ENCODE data around the gene SLX4IP.

SLX4IP gene

DNA sequence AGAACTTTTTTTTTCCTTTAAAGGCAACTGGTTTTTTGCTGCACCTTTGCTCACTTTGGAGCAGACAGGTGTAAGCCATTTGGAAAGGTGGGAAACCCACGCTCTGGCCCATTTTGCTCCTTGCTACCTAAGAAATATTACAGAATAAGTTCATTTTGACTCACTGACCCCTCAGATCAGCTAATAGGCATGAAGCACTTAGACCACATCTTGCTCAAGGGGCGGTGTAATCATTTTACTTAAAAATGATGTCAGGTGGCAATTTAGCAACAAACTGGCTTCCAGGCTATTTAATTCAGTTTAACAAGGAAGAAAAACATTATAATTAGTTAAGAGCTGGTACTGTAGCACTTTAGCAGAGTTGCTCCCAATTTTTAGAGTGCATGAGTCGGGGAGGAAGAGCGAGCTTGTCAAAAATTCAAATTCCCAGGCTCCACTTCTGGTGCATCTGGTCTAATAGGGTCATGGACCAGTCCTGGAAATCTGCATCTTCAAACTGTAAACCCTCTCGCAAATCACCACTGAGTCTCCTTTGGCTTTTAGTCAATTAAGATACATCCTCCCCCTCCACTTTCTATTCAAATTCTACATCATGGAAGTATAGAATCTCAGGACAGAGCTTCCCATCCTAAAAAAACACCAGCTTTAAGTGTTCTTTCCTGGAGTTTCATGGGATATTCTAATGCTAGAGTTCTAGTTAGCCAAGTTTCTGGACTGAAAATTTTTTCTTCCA, 200.5 kb downstream of the SLX4IP start:
- DNase-seq (ENCODE audit: low read depth): no peak

DNA sequence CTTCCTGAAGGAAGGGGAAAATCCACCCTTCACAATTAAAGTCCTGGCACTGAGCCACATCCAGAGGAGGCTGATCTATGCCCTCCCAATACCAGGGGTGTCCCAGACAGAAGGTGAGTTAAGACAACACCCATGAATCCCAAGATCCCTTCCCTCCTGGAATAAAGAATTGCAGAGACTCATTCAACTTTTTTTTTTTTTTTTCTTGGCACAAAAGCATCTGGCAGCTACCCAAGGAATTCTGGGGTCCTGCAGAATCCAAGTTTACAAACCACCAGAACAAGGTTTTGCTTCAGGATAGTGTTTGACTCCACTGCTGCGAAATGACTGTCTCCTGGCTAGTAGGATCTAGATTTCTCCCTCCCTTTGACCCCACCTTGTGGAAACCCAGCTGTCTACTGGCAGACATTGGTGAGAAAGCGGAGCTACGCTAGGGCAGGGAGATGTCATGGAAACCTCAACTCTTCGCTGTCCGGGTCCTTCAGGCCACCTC, 201.3 kb downstream of the SLX4IP start:
- DNase-seq (ENCODE audit: low read depth): no peak

DNA sequence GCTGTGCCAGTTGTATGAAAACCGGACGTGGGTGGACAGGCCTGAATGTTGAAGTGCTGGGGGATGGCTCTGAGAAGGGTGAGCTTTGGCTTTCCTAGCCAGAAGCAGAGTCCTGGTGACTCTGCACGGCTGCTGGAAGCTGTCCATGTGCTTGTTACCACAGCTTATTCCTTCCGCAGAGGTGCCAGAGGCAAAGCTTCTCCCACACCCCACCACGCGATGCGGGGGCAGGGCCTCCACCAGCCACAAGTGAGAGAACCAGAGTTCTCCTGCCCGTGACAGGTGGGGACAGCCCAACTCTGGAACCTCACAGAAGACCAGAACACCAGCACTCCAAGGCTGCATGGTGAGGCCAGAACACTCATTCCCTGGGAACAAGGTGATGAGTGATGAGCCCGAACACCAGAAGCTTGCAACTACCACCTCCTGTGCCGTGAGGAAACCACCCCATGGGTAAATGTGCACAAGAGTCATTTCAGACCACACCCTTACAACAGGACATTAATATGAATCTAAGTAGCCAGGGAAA, 202.0 kb downstream of the SLX4IP start:
- DNase-seq (ENCODE audit: low read depth): no peak

DNA sequence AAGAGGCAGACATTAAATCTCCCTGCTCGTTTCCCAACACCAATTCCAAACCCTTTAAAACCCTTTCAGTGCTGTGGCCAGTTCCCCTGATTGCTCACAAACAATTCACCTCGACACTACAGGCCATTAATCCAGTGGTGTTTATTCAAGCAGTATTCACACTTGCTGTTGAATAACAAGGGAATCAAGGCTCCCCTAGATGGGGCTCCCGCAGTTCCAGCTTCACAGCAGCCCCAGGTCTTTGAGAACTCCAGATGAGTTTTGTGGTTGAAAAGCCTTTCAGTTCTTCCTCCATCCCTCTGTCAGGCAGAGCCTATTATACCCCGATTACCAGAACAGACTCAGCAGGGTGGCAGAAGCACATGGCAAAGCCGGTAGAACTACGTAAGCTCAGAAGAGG, 202.5 kb downstream of the SLX4IP start:
- no peak for DNase-seq (ENCODE audit: low read depth)

DNA sequence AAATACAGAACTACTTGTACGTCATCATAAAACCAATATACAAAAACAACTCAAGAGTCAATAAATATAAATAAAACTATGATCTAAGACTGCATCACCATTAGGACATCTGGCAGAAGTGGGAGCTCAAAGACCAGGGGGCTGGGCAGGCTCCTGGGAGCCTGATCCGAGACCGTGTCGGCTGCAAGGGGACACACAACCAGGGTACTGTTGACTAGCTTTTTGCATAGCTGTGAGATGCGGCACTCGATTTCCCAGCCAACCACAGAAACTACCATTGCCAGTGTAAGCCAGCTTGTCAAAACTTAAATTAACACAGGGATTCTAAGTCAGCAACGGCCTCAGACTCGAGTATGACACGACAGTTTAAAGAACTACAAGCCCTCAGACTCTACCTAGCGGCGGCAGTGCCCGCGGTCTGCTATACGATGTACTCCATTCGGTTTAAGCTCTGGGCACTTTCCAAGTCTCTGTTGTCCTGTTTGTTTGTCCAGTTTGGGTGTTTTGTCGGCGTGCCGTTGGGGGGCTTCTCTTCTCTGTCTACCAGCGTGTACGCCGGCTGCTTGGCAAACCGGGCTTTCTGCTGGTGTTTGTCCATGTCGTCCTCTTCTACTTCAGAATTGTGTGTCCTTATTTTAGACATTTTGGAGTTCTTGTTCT, 204.1 kb downstream of the SLX4IP start:
- no peak for DNase-seq (ENCODE audit: low read depth)

DNA sequence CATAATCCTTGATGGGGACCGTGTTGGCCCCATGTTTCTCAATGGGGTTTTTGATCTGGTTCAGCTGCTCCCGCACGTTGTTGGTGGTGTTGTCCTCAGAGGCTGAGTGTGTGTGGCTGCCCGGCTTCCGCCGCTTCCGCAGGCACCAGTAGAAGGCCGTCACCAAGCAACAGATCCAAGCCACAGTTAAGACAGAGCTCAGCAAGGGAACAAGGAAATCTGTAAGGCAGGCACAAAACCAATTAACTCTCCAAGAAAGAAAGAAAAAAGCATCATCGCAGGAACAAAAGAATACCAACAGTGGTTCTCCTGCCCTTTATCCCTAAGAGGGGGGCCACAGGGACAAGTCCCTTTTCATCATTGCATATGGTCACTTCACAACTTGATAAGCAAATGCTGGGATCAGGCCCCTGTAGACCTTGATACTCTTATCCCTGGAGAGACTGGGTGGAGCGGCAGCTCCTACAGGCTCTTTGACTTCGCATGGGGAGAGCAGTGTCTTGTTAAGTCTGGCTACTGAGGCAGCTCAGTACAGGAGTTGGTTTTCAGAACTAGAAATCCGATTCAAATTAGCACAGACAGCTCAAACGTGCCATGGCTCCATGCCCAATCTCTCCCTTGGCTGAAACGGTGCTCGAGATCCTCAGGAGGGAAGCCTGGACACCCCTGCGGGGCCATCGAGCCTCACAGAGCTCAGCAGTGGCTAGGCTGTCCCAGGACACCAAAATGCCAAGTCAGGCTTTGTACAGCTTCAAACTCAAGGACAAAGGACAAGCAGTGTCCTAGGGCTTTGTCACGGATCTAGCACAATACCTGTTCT, 204.8 kb downstream of the SLX4IP start:
- DNase-seq (ENCODE audit: low read depth): no peak

DNA sequence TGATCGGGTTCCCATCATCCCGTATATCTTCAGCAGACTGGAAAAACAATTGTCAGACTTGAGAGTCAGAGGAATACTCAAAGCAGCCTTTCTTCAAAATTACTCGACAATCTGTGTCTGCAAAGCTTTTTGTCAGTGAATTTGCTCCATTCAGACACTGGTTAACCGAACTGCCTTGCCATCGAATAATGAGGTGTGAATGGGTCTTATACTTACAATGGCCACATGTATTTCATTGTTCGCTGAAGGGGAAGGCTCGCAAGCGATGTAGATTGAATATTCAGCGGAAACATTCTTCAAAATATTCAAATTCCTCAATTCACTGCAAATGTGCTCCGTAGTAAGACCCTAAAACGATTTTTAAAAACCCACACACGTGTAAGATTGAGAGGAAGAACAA, 205.8 kb downstream of the SLX4IP start:
- DNase-seq (ENCODE audit: low read depth): no peak

DNA sequence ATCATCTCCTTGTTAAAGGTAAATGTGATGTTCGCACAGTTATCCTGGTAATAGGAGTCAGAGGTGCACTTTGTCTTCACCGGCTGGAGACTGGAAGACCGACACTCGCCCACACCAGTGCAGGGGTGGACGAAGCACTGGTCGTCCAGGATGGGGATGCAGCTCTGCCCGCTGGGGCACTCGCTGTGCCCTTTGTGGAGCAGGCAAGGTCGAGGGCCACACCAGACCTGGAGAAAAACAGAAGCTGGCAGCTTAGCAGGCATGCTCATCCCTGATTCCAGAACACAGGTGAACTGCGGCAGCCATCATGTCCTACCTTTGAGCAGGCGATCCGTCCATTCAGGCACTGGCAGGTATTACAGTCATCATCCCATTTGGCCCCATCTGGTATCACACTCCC, 206.4 kb downstream of the SLX4IP start:
- no peak for DNase-seq (ENCODE audit: low read depth)

DNA sequence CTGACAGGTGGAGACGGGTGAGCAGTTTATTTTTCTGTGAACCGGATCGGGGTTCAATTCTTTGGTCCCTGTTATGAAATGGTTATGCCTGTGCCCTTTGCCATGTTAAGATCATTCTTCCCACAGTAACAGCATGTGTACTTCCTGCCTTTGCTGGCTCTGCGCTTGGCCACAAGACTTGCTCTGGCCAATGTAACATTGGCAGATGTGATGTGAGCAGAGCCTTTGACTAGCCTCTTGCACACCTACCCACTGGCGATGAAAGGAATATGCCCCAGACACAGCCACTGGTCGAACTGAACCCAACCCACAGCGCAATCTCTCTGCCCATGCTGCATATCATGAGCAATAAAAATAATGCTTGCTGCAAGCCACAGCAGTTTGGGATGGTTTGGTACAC, 206.8 kb downstream of the SLX4IP start:
- DNase-seq (ENCODE audit: low read depth): no peak

DNA sequence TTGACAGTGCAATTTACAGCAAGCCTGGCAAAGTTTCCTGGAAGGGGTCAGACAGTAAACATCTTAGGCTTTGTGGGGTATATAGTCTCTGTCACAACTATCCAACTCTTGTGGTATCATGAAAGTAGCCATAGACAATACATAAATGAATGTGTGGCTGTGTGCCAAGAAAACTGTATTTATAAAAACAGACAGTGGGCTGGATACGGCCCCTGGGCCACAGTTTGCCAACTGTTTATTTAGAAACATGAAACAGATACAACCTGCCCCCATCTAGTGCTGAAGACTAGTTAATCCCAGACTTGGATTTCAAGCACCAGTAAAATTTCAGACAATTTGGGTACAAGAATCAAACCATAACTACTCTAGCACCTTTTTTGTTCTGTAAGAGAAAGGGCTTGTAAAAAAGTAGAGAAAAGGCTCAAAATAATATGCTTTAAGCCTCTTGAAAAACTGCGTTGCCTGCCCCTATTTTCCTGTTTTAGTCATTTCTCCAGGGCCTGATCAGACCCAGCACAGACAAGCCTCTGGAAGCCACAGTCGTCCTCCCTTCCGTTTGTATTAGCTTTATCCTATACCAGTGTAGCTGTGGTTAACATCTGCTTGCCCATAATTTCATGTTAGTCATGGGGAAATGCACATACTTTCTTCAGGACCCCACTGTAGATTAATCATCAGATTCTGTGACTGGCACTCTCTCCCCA, 207.9 kb downstream of the SLX4IP start:
- no peak for DNase-seq (ENCODE audit: low read depth)

DNA sequence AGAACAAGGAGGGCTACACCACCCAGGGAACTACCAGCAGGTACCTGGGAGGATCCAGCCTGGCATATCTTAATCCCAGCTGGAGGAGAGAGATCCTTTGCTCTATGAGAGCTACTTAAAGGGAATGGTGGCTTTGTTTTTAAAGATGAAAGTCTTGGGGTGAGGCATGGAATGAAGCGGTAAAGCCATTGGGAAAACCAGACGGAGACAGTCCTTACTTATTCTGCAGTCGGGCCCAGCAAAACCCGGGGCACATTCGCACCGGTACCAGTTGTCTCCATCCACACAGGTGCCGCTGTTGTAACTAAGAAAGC, 208.4 kb downstream of the SLX4IP start:
- no peak for DNase-seq (ENCODE audit: low read depth)

DNA sequence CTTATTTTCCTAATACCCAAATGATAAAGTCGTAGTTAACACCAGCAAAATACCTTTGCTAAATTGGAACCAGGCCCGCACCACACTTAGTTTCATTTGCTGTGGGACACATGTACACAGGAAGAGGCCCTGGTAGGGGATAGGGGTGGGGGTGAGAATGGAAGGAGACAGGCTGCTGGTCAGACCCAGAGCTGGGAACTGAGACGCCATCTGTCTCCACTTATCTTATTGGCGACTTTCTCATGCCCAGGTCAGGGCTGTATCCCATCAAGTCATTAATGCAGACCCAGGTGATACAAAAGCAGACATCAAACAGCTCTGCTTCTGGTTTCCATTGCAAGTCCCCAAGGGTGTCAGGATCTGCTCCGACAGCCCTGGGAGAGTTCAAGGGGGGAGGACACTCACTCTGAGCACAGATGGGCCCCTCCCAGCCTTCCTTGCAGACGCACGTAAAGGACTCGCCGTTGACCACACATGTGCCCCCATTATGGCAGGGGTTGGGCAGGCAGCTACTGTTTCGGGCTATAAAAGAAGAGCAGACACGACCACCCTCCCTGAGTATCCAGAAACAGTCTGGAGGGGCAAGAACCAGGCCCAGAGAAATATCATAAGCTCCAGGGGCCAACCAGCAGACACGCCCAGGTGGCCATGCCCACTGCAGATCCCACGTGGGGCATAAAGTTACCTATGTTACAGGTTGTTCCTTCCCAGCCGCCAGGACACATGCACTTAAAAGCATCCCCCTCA, 209.5 kb downstream of the SLX4IP start:
- no peak for DNase-seq (ENCODE audit: low read depth)

DNA sequence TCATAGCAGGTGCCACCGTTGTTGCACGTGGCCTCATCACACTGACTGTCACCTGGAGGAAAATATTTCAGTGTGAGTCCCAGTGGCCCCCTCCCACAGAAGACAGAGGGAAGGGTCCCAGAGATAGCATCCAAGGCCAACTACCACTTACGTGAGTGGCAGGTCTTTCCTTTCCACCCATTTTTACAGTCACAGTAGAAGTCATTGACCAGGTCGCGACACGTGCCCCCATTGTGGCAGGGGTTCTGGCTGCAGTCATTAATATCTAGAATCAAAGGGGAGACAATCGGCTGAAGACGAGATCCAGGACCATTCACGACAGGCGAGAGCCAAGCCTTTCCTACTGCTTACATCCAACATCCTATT, 210.1 kb downstream of the SLX4IP start:
- DNase-seq (ENCODE audit: low read depth): no peak

DNA sequence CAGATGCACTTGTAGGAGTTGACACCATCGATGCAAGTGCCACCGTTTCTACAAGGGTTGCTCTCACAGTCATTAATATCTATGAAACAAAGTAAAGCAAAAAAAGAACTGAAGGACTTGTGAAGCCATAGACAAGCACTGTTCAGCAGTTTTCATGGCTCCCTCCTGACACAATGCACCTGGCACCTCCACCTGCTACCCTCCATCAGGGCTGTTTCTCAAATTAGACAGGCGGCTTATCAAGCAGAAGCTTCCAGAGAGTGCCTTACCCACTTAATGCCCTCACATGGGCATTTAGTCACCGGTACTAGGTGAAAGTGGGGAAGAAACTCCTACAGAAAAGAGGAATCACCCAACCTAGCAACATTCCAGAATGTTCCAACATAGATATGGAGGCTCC, 210.9 kb downstream of the SLX4IP start:
- no peak for DNase-seq (ENCODE audit: low read depth)

DNA sequence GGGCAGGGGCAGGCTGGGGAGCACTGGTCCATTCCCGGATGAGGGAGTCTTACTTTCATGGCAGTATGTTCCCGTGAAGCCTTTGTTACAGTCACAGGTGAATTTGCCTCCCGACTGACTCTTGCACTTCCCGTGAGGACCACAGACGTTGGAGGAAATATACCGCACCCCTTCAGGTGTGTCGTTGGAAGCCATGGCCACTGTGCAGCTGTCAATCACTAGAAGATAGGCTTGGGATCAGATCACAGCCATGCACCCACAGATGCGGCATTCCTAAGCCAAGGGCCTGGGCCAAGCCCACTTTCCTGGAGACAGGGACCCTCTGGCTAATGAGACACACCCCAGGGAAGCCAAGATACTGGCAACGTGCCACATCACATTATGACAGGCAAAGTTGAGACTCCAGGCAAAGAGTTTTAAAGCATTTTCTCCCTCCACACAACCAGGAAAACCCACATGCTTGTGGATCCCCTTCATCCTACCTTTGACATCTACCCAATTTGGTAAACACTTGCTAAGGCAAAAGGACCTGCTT, 211.8 kb downstream of the SLX4IP start:
- DNase-seq (ENCODE audit: low read depth): no peak

DNA sequence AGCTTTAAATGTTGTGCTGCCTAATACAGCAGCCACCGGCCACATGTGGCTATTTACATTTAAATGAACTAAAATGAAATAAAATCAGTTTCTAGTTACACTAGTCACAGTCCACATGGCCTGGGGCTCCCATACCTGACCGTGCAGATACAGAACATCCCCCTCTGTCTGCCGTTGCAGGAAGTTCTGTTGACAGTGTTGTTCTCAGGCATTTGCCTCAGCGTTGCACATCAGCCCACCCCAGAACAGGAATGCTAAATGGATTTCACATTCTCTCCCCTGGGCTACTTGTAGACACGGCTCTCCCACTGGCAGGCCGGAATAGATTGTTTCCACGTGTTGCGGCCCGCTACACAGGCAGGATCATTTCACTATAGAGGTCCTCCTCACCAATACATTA, 212.4 kb downstream of the SLX4IP start:
- no peak for DNase-seq (ENCODE audit: low read depth)

DNA sequence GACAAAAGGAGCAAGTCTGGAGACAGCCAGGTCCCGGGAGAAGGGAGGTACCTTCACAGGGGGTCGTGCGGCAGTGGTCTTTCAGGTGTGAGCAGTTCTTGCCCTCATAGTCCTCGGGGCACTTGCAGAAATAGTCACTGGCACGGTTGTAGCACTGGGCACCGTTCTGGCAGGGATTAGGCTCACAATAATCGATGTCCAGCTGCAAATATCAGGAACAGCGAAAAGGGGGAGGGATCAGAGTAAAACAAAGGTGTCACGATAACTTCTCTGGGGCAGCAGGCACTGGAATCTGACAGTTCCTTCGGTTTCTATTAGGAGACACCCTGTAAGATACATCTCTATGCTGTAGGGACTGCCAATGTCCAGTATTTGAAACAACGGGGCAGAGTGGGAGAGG, 212.8 kb downstream of the SLX4IP start:
- no peak for DNase-seq (ENCODE audit: low read depth)

DNA sequence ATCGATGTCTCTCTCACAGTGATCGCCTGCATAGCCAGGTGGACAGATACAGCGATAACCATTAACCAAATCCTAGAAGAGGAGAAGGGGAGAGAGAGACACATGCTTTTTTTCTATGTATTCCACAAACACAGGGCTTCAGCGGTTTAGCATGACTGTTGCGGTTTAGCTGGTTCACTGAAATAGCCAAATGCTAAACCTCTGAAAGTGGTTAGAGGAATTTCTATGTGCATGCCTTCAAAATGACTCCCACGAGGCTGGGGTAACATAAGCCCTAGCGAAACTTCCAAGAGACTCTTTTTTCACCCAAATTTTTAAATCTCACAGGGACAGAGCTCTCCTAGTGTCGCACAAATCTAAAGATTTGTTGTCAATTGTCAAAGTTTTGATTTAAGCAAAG, 213.5 kb downstream of the SLX4IP start:
- DNase-seq (ENCODE audit: low read depth): no peak

DNA sequence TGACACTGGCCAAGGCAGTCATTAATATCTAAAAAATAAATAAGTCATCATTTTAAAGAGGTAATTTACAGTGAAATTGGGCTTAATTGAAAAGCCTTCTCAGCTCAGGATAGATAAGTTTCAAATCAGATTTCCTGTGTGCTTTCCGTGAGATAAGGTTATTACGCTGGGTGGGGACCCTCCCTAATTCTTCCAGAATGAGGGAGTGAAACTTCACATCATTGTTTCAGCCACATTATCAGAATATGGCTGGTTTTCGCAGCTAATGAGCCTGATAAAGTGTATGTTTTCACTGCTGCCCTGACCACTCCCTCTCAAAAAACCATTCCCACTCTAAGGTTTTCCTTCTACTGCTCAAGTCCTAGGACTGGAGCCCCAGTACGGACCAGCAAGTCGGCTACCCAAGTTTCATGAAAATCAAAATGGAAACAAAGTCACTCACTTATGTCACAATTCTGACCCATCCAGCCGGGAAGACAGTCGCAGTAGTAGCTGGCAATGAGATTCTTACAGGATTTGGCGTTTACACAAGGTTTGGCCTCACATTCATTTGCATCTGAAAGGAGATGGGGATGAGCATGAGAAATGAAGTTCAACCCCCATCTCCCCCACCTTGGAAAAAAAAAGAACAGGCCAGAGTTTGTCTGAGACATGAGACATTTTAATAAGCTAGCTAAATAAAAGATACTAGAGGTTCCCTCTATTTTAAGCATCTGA, 214.1 kb downstream of the SLX4IP start:
- DNase-seq (ENCODE audit: low read depth): no peak

DNA sequence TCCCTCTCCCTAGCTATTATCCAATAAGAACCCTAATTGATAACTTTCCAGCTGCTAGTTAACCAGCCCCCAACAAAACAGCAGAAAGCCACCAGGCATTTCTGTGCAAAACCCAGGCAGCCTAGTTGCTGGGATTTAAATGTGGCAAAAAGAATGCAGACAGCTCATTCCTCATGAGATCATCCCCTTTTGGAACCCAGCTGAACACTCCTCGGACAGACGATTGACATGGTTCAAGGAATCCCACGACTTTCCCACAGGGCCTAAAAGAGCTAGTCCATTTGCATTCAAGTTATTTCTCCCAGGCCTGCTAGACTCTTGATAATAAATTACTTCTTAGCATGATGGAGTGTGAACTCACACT, 214.7 kb downstream of the SLX4IP start:
- no peak for DNase-seq (ENCODE audit: low read depth)

Measured in HS-5 (cell line).